Umbilical cord (tissue), 2 donors: ENCODE data around the gene LDLRAP1. TPM values are rescaled to one million over a fixed set of nuclear protein-coding genes. Genes with fewer than 3 reads are reported as not detected.

ENCODE experiments used
- DNase-seq: peaks from one replicate; pipeline ENCODE4 v3.0.0-alpha.2; 2015; ENCODE audit warnings: low spot score
- total RNA-seq: library from RNA; depleted of rRNA; stranded (reverse); fragments of >200 nt; gene quantifications from one replicate; pipeline ENCODE4 v1.2.3, GENCODE V29; 2014; ENCODE audit warnings: low replicate concordance; ENCODE audit not compliant: insufficient read depth

LDLRAP1 gene
- total RNA-seq, 1 donor from 2014 or later, result 20.9 TPM

GRCh38 chr1:25523542-25523941, 19.9 kb upstream of the LDLRAP1 start:
- no peak for DNase-seq

GRCh38 chr1:25524568-25525360, 18.6 kb upstream of the LDLRAP1 start:
- no peak for DNase-seq

GRCh38 chr1:25525361-25525688, 18.1 kb upstream of the LDLRAP1 start:
- DNase-seq, result no peak

- no peak for DNase-seq
Observed at GRCh38 chr1:25526753-25527152, 16.7 kb upstream of the LDLRAP1 start.

- no peak for DNase-seq
Observed at GRCh38 chr1:25527226-25527846, 16.1 kb upstream of the LDLRAP1 start.

- no peak for DNase-seq
Observed at GRCh38 chr1:25527946-25528595, 15.3 kb upstream of the LDLRAP1 start.

GRCh38 chr1:25528881-25529517, 14.4 kb upstream of the LDLRAP1 start:
- no peak for DNase-seq

- no peak for DNase-seq
Observed at GRCh38 chr1:25529518-25530185, 13.8 kb upstream of the LDLRAP1 start.

- DNase-seq, result no peak
Observed at GRCh38 chr1:25530186-25531081, 13.0 kb upstream of the LDLRAP1 start.

- DNase-seq, result no peak
Observed at GRCh38 chr1:25531082-25531461, 12.3 kb upstream of the LDLRAP1 start.

GRCh38 chr1:25532970-25533369, 10.4 kb upstream of the LDLRAP1 start:
- no peak for DNase-seq

- no peak for DNase-seq
Observed at GRCh38 chr1:25533775-25534409, 9.5 kb upstream of the LDLRAP1 start.

GRCh38 chr1:25534410-25534788, 9.0 kb upstream of the LDLRAP1 start:
- DNase-seq, result no peak

GRCh38 chr1:25536124-25536523, 7.3 kb upstream of the LDLRAP1 start:
- DNase-seq, result no peak

- no peak for DNase-seq
Observed at GRCh38 chr1:25537153-25537831, 6.1 kb upstream of the LDLRAP1 start.

GRCh38 chr1:25538191-25538767, 5.1 kb upstream of the LDLRAP1 start:
- DNase-seq, result no peak

GRCh38 chr1:25540750-25541342, 2.6 kb upstream of the LDLRAP1 start:
- no peak for DNase-seq

GRCh38 chr1:25541425-25541824, 2.0 kb upstream of the LDLRAP1 start:
- no peak for DNase-seq
